ENCODE results near the gene HEATR9.

HEATR9 gene, protein sequence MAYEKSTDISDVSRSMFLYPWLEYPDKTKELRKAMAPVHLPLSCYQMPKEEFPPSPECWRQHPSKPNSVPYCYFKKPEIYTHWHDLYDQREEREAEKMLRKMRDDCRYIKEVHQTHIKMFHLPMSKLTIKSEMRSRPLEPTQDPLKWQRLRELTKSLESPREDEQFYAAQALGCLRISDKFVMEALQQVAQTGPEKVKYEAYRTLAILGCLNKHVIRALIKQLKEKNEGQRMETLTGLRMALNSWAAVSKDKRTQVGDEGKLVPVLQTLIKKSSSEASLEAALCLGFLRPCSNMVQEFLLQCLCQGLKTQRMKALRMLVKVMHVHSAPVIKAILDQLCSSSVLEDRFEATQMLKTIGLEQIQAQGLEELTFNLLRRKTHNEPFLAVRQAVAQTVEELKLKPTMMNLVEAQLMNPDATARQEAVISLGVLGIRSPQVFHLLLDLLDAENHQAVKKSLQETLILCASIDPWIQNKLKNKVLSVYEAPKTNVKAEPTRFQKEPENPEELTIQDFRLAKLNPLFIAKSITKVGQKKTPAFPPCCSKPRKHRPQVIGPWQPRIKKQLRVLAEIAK

DNA sequence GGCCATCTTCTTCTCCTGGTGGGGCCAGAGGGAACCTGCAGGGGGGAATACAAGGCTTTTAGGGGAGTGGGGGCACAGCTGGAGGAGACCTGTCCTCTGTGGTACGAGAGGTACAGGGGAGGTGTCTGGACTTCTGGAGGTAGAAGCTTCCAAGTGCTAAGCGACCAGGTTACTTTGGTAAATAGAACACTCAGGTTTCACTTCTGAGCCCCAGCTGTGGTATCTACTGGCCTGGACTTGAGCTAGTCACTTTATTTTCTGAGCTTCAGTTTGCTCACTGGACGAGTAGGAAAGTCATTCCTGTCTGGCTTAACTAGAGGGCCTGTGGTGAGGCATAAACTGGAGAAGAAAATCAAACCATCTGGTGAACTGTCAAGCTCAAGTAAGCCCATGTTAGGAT, at the start of gene HEATR9:
TSS of gene HEATR9 (minus strand) at position 155 of the 400 bp plus-strand sequence. CDS start at position 6, 149 bp downstream.
- ATAC-seq (ENCODE audit: insufficient read depth, low read depth), result no peak
- Histone ChIP-seq H3K36me3 (ENCODE audit: insufficient read depth, low read length) (no peaks in the 10 kb centered on the region), H3K27me3 (ENCODE audit: insufficient read depth, low read length, poor library complexity) (no peaks in the 10 kb centered on the region), H3K27ac (ENCODE audit: low read length) (no peak within 1 kb of the TSS), H3K4me1 (ENCODE audit: insufficient read depth, low read length) (no peaks in the 10 kb centered on the region), H3K9me3 (ENCODE audit: insufficient read depth, low read length, severe bottlenecking) (no peaks in the 10 kb centered on the region), H3K4me3 (ENCODE audit: low read depth in 1 of 2, low read length in 2 of 2) (no peak within 1 kb of the TSS), H3K9ac (ENCODE audit: low read depth, low read length) (no peak within 1 kb of the TSS), H4K20me1 (ENCODE audit: insufficient read depth, low read length) (no peaks in the 10 kb centered on the region), H3K79me2 (ENCODE audit: insufficient read depth, low read length) (no peaks in the 10 kb centered on the region), H3K4me2 (ENCODE audit: insufficient read depth, low read length) (no peak within 1 kb of the TSS), H2AFZ (ENCODE audit: low read depth, low read length) (no peak within 1 kb of the TSS)
- DNase-seq, result no peak
- TF ChIP-seq EZH2 (IDR thresholded peaks at IDR 0.05; ENCODE audit: borderline replicate concordance, low read depth, low read length, severe bottlenecking), result no peak
- TF ChIP-seq, protein P1, sequence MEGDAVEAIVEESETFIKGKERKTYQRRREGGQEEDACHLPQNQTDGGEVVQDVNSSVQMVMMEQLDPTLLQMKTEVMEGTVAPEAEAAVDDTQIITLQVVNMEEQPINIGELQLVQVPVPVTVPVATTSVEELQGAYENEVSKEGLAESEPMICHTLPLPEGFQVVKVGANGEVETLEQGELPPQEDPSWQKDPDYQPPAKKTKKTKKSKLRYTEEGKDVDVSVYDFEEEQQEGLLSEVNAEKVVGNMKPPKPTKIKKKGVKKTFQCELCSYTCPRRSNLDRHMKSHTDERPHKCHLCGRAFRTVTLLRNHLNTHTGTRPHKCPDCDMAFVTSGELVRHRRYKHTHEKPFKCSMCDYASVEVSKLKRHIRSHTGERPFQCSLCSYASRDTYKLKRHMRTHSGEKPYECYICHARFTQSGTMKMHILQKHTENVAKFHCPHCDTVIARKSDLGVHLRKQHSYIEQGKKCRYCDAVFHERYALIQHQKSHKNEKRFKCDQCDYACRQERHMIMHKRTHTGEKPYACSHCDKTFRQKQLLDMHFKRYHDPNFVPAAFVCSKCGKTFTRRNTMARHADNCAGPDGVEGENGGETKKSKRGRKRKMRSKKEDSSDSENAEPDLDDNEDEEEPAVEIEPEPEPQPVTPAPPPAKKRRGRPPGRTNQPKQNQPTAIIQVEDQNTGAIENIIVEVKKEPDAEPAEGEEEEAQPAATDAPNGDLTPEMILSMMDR (IDR thresholded peaks at IDR 0.05; ENCODE audit: borderline replicate concordance, extremely low read depth, low read length, poor library complexity, severe bottlenecking), result no peak

DNA sequence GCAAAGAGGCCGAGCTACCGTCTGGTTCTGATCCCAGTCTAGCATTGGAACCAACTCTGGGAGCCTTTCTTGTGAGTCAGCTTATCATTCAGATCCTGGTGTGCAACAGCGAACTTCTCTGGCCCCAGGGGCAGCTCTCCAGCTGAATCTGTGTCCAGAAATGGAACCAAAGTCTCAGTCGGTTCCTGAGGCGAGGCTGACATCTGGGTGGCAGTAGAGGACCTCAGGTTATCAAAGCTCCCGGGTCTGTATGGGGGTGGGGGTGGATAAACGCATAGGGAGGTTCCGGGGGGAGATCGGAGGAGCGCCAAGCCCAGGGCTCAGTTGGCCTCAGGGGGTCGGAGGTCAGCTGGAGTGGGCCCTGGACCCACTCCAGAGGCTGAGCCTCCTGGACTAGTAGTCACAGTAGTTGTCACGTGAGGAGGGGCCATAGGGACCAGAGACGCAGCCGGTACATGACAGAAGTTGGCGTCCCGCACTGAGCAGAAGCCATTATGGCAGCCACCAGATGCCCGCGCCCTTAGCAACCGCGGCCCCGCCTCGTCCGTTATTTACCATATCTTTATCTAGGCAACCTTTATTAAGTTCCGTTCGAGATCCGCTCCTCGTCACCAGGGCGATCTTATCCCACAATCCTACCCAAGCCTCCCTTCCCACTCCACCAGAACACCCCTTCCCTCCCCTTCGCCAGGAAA, 49.0 kb upstream of the HEATR9 start:
- no peak for DNase-seq
- Histone ChIP-seq H3K9me3 (ENCODE audit: insufficient read depth, low read length, severe bottlenecking) (no peaks in the 10 kb centered on the region), H3K4me1 (ENCODE audit: insufficient read depth, low read length) (no peaks in the 10 kb centered on the region), H4K20me1 (ENCODE audit: insufficient read depth, low read length) (no peaks in the 10 kb centered on the region), H3K4me2 (ENCODE audit: insufficient read depth, low read length) (no peak overlapping the region), H3K4me3 (ENCODE audit: low read depth in 1 of 2, low read length in 2 of 2) (no peak overlapping the region), H3K27me3 (ENCODE audit: insufficient read depth, low read length, poor library complexity) (peaks cover 2% of the 10 kb centered on the region), H3K27ac (ENCODE audit: low read length) (no peak overlapping the region), H3K79me2 (ENCODE audit: insufficient read depth, low read length) (no peaks in the 10 kb centered on the region), H3K9ac (ENCODE audit: low read depth, low read length) (no peak overlapping the region), H2AFZ (ENCODE audit: low read depth, low read length) (no peak overlapping the region), H3K36me3 (ENCODE audit: insufficient read depth, low read length) (no peaks in the 10 kb centered on the region)
- TF ChIP-seq, protein P1 (IDR thresholded peaks at IDR 0.05; ENCODE audit: borderline replicate concordance, extremely low read depth, low read length, poor library complexity, severe bottlenecking), result no peak
- no peak for TF ChIP-seq EZH2 (IDR thresholded peaks at IDR 0.05; ENCODE audit: borderline replicate concordance, low read depth, low read length, severe bottlenecking)
- ATAC-seq (ENCODE audit: insufficient read depth, low read depth), result no peak

DNA sequence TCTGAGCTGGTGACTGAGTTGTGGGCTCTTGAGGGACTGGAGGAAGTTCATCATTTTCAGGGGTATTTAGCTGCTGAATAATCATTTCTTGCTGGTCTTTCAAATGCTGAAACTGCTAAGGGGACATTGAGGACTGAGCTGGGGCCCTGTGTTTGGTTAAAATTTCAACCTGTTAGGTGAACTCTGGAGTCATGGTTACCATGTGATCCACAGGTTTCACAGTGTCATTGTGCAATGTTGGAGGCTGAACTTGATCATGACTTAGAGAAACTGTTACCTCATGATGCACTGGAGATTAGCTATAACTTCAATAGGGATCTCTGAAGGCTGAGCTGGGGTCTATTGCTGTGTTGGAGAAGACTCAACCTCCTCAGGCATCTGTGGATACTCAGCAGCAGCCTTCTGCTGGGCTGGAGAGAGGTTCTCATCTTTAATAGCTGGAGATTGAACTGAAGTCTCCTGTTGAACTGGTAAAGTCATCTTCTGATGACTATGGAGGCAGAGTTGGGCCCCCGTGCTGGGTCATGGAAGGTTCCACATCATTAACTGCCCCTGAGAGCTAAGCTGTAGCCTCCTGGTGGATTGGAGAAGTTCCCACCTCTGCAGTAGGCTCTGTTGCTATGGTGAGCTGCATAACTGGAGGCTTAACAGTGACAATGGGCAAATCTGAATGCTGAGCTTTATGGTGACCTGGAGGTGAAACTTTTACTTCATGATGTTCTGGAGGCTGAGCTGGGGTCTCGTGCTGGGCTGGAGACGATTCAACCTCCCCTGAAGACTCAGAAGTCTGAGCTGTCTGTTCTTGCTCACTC, 46.7 kb upstream of the HEATR9 start:
- Histone ChIP-seq H3K9ac (ENCODE audit: low read depth, low read length) (no peak overlapping the region), H3K36me3 (ENCODE audit: insufficient read depth, low read length) (no peaks in the 10 kb centered on the region), H4K20me1 (ENCODE audit: insufficient read depth, low read length) (no peaks in the 10 kb centered on the region), H2AFZ (ENCODE audit: low read depth, low read length) (no peak overlapping the region), H3K9me3 (ENCODE audit: insufficient read depth, low read length, severe bottlenecking) (no peaks in the 10 kb centered on the region), H3K27me3 (ENCODE audit: insufficient read depth, low read length, poor library complexity) (peaks cover 2% of the 10 kb centered on the region), H3K4me3 (ENCODE audit: low read depth in 1 of 2, low read length in 2 of 2) (no peak overlapping the region), H3K4me1 (ENCODE audit: insufficient read depth, low read length) (no peaks in the 10 kb centered on the region), H3K4me2 (ENCODE audit: insufficient read depth, low read length) (no peak overlapping the region), H3K27ac (ENCODE audit: low read length) (no peak overlapping the region), H3K79me2 (ENCODE audit: insufficient read depth, low read length) (no peaks in the 10 kb centered on the region)
- ATAC-seq (ENCODE audit: insufficient read depth, low read depth) (no peak), DNase-seq (no peak)
- no peak for TF ChIP-seq EZH2 (IDR thresholded peaks at IDR 0.05; ENCODE audit: borderline replicate concordance, low read depth, low read length, severe bottlenecking)
- TF ChIP-seq, protein P1 (IDR thresholded peaks at IDR 0.05; ENCODE audit: borderline replicate concordance, extremely low read depth, low read length, poor library complexity, severe bottlenecking), result no peak

All from DND-41 (cell line).